NCI-H82 (cell line): ENCODE data around the gene NMRK2.
"Not testable (repeated sequence)": the region's sequence is repeated elsewhere in the genome, so short reads cannot be mapped to it uniquely, and the experiment has no call there.

Source experiments
- DNase-seq: peaks from one replicate; lab custom pipeline; 2025; lab: John Stamatoyannopoulos, UW

The NMRK2 gene, protein sequence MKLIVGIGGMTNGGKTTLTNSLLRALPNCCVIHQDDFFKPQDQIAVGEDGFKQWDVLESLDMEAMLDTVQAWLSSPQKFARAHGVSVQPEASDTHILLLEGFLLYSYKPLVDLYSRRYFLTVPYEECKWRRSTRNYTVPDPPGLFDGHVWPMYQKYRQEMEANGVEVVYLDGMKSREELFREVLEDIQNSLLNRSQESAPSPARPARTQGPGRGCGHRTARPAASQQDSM

DNA sequence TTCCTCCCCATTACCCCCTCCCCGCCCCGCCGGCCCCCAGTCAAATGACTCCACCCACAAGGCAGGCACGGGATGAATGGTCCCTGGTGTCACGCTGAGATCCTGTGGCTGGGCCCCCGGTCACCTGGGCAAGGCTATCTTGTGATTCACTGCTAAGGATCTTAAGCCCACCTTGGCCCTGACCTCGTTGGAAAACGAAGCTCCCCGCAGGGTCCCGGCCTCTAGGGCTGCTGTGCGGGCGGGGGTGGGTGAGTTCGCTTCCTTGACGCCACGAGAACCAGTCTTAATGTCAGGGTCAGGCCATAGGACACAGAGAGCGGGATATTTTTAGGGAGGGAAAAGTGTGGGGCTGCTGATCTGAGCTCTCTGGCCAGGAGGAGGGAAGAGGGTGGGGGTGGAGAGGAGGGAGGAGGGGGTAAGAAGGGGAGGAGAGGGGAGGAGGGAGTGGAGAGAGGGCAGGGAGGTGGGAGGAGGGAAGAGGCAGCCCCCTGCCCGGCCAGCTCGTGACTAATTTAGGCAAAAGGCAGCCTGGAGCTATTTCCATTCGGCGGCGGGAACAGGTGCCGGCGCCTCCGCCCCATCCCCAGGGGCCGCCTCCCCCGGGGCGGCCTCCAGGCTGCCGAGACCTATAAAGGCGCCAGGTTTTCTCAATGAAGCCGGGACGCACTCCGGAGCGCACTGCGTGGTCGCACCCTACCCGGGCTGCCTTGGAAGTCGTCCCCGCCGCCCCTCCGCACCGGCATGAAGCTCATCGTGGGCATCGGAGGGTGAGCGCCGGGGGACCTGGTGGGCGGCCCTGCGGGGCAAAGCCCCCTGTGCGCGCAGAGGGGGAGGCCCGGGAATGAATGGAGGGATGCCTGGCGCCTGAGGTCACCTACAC is at the start of gene NMRK2:
Gene NMRK2, plus strand, starts transcription at position 139 of the 880 bp plus-strand sequence. Its CDS starts 603 bp downstream, at position 742.
- no peak for DNase-seq

DNA sequence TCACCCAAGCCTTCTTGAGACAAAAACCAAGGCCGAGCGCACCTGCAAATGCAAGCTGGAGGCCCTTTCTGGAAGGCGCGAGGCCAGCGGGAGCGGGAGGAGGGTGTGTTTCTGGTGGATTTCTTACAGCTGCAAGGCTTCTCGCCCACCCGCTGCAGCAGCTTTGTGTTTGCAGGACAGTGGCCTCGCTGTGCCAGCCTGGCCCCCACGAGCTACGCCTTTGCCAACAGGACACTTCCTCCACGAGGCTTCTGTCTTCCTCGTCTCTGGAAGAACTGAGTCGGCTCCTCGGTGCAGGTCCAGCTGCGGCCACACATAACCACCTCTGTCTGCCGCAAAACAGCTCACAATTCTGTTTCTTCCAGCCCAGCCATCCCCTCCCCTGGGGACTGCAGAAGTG is 42.3 kb upstream of the NMRK2 start:
- no peak for DNase-seq

DNA sequence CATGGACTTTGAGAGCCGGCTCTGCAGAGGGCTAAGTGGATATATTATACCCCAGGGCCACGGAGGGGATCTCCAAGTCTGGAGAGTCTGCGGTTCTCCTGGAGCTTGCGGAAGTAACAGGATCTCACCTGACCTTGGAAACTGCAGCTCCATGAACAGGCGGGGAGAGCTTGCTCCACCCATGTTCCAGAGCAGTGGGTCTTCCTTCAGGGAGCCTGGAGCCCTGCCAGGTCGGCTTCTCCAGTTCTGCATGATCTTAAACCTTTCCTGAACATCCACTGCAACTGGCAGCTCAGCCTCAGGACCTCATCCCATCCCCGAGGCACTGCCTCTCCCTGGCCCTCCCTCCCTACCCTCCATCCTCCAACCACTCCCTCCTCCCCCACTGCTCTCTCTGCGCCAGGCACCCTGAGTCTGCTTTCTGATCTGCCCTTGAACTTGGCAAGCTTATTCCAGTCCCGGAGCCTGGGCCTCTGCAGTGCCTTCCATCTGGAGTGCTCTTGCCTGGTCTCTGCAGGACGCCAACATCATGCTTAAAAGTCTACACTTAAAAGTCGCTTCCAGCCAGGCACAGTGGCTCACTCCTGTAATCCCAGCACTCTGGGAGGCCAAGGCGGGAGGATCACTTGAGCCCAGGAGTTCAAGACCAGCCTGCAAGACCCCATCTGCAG is 39.2 kb upstream of the NMRK2 start:
- DNase-seq, result no peak

DNA sequence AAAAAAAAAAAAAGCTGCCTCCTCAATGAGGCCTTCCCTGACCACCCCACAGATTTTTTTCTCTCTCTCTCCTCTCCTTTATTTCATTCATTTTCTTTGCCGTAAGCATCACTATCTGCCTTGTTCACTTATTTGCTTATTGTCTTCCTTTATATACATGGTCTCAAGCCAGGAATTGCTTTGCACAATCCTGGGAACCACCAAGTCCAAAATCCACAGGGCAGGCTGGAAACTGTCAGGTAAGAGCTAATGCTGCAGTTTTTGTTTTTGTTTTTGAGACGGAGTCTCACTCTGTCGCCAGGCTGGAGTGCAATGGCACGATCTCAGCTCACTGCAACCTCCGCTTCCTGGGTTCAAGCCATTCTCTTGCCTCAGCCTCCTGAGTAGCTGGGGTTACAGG is 37.9 kb upstream of the NMRK2 start:
- not testable (repeated sequence) for DNase-seq

DNA sequence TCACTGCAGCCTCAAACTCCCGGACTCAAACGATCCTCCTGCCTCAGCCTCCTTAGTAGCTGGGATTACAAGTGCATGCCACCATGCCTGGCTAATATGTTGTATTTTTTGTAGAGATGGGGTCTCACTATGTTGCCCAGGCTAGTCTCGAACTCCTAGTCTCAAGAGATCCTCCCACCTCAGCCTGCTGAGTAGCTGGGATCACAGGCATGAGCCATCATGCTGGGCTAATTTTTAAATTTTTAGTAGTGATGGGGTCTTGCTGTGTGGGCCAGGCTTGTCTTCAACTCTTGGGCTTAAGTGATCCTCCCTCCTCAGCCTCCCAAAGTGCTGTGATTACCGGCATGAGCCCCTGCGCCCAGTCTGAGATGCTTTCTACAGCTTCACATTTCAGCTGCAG is 37.1 kb upstream of the NMRK2 start:
- DNase-seq, result no peak

DNA sequence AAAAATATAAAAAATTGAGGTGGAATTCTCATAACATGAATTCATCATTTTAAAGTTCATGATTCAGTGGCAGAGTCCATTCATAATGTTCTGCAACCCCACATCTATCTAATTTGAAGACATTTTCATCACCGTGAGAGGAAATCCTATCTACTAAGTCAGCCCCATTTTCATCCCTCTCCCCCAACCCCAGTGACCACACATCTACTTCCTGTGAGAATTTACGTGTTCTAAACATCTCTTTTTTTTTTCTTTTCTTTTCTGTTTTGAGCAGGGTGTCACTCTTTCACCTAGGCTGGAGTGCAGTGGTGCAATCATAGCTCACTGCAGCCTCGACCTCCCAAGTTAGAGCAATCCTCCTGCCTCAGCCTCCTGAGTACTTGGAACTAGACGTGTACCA is 34.9 kb upstream of the NMRK2 start:
- DNase-seq, result no peak

DNA sequence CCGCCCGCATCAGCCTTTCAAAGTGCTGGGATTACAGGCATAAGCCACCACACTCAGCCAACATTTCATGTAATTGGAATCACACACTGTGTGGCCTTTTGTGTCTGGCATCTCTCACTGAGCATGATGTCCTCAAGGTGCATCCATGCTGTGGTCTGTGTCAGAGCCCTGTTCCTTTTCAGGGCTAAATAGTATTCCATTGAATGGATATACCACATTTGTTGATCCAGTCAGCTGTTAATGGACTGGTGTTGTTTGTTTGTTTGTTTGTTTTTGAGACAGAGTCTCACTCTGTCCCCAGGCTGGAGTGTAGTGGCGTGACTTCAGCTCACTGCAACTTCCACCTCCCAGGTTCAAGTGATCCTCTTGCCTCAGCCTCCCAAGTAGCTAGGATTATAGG is 34.4 kb upstream of the NMRK2 start:
- no peak for DNase-seq

DNA sequence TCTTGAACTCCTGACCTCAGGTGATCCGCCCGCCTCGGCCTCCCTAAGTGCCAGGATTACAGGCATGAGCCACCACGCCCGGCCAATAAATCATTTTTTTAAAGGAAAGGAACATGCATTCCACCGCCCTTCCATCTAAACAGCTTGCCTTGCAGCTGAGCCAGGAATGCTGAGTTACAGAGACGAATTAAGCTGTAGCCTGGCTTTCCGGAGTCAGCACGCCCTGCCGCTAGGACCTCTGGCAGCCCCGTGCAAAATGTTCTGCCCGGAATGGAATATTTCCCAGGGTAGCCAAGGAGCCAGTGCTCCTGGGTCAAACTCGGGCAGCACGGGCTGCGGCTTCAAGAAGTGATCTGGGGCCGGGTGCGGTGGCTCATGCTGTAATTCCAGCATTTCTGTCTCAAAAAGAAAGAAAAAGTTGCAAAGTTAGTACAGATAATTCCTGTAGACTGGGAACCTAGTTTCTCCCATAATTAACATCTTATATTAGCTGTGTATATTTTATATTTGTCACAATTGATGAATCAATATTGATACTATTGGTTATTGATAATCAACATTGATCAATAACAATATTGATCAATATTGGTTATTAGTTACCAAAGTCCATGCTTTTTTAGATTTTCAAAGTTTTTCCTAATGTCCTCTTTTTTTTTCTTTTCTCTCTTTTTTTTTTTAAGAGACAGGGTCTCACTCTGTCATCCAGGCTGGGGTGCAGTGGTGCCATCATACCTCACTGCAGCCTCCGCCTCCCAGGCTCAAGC is 33.2 kb upstream of the NMRK2 start:
- no peak for DNase-seq

DNA sequence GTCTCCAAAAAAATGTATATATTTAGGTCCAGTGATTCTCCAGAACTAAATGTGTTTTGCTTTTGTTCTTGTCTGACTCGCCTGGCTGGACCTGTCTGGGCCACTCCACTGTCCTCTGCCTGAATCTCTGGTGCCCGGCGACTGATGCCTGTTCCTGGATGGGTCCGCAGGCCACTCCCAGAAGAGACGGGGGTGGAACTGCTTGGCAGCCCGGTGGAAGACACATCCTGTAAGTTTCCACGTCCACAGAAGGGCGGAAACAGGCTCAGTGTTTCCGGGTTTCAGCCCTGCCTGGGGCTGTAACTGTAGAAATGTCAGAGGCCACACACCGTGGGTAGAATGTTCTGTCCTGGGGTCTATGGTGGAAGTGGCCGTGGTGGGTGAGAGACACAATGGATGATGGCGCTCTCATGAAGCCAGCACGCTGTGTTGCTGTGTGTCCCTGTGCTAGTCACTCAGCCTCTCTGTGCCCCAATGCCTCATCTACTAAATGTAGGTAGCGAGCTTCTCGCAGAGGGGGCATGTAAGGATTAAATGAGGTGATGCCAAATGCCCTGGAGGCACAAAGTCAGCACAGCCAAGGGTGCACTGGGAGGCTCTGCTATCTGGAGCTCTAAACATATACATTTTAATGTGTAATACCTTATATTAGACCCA is 30.4 kb upstream of the NMRK2 start:
- DNase-seq, result no peak

DNA sequence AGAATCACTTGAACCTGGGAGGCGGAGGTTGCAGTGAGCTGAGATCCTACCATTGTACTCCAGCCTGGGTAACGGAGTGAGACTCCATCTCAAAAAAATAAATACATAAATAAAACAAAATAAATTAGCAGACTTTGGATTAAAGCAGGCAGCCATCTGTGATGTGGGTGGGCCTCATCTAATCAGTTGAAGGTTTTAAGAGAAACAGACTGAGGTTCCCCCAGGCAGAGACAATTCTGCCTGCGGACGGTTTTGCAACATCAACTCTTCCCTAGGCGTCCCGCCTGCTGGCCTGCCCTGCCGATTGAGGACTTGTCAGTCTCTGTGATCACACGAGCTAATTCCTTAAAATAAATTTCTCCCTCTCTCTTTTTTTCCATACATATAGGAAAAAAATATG is 28.6 kb upstream of the NMRK2 start:
- DNase-seq, result no peak

DNA sequence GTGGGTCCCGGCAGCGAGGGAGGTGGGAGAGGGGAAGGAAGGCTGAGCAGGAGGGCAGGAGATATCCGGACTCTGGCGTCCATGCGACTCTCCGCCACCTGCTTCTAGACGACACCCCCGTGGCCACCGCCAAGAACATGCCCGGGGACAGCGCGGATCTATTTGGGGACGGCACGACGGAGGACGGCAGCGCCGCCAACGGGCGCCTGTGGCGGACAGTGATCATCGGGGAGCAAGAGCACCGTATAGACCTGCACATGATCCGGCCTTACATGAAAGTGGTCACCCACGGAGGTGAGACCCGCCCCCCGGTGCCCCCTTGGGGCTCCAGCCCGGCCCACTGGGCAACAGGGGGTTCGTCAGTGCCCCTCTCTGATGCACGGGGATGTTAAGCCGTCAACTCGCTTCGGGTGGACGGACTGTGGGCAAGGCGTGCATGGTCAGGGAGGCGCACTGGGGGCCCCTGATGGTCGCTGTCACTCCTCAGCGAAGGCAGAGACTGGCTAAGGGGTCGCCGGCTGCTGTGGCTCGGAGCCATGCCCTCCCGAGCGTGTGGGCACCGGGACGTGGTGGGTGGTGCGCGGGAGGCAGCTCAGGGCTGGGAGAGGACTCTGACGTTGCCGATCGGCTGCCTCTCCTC is 25.1 kb upstream of the NMRK2 start:
- no peak for DNase-seq

DNA sequence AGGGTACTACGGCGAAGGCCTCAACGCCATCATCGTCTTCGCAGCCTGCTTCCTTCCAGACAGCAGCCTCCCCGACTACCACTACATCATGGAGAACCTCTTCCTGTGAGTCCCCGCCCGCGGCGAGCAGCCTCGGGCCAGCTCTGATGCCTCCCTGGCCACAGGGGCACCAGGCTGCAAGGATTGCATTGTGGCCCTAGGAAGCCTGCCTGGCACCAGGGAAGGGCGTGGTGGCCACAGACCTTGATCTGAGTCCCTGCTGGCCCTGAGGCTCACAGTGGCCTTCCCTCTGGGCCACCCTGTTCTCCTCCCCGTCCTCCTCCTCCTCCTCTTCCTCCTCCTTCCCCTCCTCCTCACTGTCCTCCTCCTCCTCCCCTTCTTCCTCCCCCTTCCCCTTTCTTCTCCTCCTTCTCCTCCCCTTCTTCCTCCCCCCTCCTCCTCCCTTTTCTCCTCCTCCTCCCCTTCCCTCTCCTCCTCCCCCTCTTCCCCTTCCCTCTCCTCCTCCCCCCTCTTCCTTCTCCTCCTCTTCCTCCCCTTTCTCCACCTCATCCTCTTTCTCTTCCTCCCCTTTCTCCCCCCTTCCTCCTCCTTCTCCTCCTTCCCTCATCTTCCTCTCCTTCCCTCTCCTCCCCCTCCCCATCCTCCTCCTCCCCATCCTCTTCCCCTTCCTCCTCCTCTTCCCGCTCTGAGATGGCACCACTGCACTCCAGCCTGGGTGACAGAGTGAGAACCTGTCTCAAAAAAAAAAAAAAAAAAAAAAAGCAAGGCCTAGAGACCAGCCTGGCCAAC is 24.4 kb upstream of the NMRK2 start:
- no peak for DNase-seq

DNA sequence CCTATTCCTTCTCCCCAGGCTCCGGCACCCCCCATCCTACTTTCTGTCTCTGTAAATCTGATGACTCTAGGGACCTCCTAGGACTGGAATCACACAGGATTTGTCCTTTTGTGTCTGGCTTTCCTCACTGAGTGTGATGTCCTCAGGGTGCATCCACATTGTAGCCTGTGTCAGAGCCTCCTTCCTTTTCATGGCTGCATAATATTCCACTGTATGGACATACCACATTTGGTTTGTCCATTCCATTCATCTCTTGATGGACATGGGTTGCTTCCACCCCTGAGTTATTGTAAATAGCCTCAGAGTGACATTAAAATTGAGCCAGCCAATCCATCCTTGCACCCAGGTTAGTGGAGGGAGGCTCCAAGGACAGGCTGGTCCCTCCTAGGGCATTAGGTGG is 22.8 kb upstream of the NMRK2 start:
- DNase-seq, result no peak

DNA sequence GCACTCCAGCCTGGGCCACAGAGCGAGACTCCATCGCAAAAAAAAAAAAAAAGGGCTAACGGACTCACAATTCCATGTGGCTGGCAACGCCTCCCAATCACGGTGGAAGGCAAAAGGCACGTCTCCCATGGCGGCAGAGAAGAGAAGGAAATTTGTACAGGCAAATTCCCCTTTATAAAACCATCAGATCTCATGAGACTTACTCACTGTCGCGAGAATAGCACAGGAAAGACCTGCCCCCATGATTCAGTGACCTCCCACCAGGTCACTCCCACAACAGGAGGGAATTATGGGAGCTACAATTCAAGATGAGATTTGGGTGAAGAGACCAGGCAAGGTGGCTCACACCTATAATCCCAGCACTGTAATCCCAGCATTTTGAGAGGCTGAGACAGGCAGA is 18.7 kb upstream of the NMRK2 start:
- no peak for DNase-seq

DNA sequence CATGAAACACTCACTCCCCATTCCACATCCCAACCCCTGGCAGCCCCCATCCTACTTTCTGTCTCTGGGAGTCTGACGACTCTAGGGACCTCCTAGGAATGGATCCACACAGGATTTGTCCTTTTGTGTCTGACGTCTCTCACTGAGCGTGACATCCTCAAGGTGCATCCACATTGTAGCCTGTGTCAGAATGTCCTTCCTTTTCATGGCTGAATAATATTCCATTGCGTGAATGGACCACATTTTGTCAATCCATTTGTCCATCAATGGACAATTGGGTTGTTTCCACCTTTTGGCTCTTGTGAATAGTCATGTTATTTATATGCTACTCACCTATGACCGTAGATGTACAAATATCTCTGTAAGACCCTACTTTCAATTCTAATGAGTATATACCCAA is 16.8 kb upstream of the NMRK2 start:
- DNase-seq, result no peak

DNA sequence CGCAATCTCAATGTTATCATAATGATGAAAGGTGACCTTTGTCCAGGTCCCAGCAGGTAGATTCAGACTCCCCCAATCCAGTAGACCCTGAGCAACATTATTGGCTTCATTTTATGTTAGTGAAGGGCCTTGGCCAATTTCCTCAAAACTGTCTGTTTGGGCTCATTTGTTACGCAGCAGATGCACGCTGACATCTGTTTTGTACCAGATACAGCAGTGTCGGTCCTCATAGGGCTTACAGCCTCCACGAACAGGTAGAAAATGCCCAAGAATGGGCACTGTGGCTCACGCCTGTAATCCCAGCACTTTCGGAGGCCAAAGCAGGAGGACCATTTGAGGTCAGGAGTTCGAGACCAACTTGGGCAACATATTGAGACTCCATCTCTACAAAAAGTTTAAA is 13.1 kb upstream of the NMRK2 start:
- DNase-seq, result no peak

DNA sequence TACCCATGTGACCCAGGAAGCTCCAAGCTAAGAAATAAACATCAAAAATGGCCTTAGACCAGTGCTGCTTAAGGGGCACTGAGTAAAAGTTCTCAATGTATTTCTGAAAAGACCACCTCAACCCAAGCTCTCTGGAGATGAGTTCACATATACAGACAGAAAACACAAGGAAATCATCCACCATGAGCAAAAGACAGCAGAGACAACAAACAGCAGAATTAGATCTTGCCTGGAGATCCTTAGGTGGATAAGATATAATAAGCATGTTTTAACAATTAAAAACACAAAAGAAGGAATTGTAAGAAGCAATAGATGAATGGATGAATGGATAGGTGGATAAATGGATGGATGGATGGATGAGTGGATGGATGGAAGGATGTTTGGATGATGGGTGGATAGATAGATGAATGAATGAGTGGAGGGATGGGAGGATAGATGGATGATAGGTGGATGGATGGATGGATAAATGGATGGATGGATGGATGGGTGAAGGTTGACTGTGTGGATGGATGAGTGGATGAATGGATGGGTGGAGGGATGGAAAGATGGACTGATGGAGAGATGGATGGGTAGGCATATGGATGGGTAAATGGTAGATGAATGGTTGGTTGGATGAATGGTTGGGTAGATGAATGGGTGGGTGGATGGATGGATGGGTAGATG is 9.6 kb upstream of the NMRK2 start:
- DNase-seq, result no peak

DNA sequence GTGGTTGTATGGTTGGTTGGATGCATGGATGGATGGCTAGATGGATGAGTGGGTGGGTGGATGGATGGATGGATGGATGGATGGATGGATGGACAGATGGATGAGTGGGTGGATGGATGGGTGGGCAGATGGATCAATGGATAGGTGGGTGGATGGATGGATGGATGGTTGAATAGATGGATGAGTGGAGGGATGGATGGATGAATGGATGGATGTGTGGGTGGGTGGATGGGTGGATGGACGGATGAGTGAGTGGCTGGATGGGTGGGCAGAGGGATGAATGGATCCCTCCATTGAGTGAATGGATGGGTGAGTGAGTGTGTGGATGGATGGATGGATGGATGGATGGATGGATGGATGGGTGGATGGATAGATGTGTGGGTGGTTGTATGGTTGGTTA is 9.0 kb upstream of the NMRK2 start:
- DNase-seq, result no peak

DNA sequence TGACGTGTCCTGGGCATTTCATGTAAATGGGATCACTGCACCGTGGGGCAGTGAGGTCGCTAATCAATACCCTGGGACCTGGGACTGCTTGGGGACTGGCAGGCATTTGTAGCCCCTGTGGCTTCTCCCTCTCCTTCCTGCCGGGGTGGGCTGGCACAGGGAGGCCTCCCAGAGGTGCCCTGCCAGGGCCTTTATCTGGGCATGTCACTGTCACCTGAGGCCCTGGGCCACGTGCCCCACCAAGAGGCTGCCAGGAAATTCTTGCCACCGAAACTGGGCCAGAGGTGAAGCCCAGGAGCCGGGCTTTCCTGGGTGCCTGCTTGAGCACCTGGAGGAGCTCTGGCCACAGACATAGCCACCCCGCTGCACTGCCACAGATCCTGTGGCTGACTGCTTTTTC is 1.8 kb upstream of the NMRK2 start:
- no peak for DNase-seq
